GM21825 (cell line): Measurements from ENCODE around the gene THAP8.

Experiments
- ATAC-seq: cut with Tn5 transposase; IDR thresholded peaks from one replicate; pipeline ENCODE4 v1.9.1; 2021; ENCODE audit warnings: mild to moderate bottlenecking, moderate library complexity; ENCODE audit not compliant: unreplicated experiment

THAP8 gene, protein sequence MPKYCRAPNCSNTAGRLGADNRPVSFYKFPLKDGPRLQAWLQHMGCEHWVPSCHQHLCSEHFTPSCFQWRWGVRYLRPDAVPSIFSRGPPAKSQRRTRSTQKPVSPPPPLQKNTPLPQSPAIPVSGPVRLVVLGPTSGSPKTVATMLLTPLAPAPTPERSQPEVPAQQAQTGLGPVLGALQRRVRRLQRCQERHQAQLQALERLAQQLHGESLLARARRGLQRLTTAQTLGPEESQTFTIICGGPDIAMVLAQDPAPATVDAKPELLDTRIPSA

DNA sequence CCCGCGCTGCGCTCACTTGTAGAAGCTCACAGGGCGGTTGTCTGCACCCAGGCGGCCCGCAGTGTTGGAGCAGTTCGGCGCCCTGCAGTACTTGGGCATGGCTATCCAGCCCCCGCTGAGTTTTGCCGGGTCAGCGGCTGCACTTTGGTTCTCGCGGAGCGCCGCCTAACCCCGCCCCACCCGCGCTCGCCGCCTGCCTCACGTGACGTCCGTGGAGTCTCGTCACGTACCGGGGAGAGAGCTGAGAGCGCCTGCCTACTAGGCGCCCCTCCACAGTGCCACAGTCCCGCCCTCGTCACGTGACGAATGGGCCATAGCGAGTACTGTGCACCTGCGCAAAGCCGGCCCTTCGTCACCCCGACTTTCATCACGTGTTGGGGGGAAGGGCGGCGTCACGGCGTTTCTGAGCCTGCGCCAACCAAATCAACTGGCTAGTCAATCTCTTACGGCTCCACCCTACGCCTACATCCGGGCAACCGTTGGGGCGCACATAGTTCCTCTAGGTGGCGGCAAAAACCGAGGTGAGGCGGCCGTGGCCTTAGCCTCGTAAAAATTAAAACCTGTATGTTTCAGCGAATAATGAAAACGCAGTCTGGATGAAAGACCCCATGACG is at the start of gene THAP8:
Gene THAP8 (minus strand): TSS at position 167 of the 614 bp plus-strand sequence. CDS start 68 bp downstream, at position 99.
- ATAC-seq = peak; percentile 78

GRCh38 chr19:36103040-36103626 is 49.0 kb upstream of the THAP8 start:
- ATAC-seq = no peak

DNA sequence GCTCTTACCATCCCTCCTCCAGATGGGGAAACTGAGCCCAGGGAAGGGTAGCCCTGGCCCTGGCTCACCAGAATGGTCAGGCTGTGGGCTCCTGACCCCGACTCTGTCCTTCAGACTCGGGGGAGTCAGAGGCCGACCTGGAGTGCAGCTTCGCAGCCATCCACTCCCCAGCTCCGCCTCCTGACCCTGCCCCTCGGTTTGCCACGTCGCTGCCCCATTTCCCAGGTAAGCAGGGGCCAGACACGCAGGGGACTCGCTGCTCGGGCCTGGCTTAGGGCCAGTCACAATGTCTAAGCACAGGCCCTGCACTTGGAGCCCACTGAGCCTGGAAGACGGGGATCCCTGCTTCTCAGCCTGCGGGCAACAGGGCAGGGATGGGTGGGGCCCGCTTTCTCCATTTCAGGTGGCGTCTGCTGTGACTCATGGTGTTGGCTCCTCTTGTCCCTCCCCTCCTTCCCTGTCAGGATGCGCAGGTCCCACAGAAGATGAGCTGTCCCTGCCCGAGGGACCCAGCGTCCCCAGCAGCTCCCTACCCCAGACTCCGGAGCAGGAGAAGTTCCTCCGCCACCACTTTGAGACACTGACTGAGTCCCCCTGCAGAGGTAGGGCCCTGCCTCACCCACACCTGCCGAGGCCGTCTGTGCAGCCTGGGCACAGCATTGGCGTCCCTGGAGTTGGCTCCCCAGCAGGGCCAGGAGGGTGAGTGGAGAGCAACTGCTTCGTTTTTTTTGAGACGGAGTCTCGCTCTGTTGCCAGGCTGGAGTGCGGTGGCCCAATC is 47.7 kb upstream of the THAP8 start:
- no peak for ATAC-seq

DNA sequence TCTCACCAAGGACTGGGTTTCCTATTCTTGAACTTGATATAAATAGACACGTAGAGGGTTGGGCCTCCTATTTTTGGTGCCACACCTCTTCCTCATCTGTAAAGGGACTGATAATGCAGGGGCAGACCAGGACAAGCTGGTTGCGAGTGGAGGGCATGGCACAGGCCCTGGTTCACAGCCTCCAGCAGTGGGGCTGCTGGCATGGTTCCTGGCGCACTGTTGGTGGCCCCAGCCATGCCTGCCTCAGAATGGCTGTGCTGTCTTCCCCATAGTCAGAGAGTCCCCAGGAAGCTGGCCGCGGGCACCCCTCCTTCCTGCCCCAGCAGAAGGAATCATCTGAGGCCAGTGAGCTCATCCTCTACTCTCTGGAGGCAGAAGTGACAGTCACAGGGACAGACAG is 46.4 kb upstream of the THAP8 start:
- no peak for ATAC-seq

DNA sequence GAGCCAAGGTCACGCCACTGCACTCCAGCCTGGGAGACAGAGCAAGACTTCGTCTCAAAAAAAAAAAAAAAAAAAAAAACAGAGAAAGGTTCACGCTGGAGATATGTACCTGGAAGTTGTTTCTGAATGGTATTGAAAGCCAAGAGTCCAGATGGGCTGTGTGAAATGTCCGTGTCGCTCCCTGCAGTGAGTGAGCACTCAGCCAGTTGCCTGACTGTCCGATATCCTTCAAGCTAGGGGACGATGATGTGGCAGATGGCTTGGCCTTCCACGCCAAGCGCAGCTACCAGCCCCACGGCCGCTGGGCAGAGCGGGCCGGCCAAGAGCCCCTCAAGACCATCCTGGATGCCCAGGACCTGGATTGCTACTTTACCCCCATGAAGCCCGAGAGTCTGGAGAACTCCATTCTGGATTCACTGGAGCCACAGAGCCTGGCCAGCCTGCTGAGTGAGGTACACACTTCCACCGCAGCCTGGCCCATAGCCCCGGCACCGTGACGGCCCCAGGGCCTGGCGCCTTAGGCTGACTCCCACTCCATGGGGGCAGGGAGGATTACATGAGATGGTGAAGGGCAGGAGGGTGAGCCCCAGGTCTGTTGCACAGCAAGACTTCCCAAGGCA is 45.2 kb upstream of the THAP8 start:
- no peak for ATAC-seq

DNA sequence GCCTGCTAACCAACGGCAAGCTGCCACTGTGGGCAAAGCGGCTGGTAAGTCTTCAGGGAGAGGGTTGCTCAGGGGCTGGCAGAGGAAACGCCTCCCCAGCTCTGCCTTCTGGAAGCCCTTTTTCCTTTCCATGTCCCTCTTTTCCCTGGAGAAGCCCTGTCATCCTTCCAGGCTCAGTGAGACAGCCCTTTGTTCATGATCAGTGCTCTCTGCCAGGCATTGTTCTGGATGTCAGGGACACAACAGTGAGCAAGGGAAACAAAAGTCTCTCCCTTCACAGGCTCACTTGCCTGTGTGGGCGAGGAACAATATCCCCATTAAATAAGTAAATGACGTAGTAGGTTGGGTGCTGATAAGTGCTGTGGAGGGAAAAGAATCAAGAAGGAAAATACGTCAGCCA is 43.0 kb upstream of the THAP8 start:
- no peak for ATAC-seq

GRCh38 chr19:36093687-36094086 is 39.6 kb upstream of the THAP8 start:
- no peak for ATAC-seq

DNA sequence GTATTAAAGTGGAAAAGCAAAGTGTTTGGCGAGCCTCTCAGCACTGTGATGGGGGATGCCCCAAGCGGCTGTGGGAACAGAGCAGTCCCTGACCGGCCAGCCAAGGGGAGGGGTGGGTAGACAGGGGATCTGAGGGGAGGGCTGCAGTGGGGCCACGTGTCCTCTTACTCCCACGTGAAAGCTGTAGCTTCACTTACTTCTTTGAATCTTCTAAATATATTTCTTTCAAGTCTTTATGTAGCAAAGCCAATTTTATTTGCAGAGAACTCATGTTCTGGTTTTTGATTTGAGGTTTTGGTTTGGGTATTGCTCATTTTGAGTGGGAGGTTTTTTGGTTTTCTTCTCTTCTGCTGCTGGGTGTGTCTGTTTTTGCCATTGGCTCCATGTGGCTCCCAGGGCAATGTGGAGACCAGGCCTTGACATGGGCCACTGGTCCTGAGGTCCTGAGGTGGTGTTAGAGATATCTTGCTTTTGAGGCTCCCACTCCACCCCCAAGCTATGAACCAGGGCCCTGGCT is 39.1 kb upstream of the THAP8 start:
- ATAC-seq = no peak

DNA sequence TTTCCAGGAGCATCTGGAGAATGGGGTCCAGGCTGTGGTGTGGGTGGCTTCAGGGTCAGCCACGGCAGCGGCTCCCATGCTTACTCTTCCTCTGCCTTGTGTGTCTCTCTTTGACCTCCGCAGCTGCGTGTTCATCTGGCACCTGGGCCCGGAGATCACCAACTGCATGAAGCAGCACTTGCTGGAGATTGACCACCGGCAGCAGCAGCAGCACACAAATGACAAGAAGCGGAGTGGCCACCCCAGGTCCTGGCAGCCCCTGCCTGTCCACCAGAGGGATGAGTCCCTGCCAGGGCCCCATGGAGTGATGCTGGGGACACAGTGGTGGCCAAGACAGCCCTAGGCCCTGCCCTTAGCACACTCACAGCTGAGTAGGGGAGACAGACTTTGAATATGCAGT is 38.5 kb upstream of the THAP8 start:
- no peak for ATAC-seq

DNA sequence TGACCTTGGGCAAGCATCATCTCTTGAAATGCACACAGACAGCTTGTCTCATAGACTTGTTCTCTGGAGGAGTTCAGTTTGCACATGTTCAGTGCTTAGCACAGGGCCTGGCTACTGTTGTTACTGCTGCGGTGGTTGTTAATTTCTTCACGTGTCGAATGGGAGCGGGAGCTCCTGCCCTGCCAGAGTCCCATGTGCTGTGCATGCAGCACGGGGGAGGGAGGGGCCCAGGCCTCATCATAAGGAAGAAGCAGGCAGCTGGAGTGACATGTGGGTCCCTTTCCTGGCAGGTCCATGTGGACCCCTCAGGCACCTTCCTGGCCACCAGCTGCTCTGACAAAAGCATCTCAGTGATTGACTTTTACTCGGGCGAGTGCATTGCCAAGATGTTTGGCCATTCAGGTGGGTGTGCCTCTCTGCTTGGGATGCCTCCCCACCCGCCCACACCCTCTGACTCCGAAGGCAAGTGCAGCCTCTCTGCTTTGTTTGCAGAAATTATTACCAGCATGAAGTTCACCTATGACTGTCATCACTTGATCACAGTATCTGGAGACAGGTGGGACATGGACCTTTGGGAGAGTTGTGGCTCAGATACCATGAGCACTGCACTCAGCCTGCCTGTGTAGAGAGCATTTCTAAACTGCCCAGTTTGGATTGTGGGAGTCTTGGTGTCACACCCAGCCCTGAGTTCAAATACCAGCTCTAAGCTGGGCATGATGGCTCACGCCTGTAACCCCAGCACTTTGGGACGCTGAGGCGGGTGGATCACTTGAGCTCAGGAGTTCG is 37.0 kb upstream of the THAP8 start:
- ATAC-seq = no peak

DNA sequence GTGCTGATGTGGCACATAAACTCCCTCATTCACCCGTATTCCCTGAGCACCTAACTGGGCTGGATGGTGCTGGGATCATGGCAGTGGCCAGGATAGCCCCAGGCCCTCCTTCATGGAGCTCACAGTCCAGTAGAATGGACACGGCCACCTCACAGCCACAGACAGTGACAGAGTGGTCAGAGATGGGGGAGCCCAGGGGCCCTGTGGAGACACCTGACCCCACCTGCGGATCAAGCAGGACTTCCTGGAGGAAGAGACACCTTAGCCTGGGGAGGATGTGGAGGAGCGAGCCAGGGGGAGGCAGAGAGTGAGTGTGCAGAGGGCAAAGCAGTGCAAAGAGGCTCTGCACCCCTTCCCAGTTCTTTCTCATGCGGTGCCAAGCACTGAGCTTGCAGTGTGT is 35.8 kb upstream of the THAP8 start:
- no peak for ATAC-seq

DNA sequence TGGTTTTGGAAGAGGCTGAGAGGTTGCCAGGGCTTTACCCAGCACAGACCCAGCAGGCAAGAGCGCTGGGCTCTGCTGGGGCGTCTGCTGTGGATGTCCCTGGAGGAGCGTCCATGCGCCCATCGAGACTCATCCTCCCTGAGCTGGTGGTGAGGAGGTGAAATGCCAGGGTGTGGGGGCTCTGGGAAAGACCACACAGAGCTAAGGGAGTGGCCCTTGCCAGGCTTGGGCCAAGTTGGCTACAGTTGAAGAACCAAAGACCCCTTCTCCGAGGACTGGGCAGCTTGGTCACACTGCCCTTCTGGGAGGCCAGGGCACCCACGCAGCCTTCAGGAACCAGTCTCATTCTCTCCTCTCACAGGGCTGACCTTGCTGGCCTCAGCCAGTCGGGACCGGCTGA is 32.2 kb upstream of the THAP8 start:
- ATAC-seq = no peak

- no peak for ATAC-seq
Measured at GRCh38 chr19:36084231-36085009, 30.3 kb upstream of the THAP8 start.

GRCh38 chr19:36082916-36083315 is 28.8 kb upstream of the THAP8 start:
- ATAC-seq = no peak

DNA sequence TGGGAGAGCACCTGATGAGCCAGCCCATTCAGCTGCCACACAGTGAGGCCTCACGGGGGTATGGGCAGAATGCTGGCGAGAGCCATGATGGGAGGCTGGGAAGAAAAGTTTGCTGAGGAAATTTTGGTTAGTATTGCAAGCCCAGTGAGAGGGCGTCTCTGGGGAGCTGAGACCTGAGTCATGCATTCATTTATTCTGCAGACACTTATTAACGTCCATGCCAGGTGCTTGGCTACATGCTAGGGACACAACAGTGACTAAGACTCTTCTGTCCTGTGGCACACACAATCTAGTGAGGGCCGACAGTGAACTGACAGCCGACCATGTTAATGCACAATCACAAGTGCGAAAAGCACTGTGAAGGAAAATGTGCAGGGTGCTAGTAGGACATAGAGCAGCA is 27.8 kb upstream of the THAP8 start:
- no peak for ATAC-seq

DNA sequence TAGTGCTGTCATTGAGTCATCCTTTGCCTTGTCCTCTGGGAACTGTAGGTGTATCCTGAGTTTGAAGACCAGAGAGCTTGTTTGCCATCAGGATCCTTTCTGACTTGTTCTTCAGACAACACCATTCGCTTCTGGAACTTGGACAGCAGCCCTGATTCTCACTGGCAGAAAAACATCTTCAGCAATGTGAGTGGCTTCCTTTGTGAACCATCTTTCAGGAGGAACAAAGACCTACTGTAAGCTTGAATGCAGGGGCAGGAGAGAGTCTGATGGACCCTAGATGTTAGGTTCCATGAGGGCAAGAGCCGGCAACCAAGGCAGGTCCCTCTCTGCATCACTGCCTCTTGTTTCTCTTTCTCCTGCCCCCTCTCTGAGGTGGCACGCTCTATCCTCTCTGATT is 27.3 kb upstream of the THAP8 start:
- ATAC-seq = no peak

- no peak for ATAC-seq
Measured at GRCh38 chr19:36079389-36079945, 25.4 kb upstream of the THAP8 start.

GRCh38 chr19:36073121-36073876 is 19.2 kb upstream of the THAP8 start:
- no peak for ATAC-seq
